Ishikawa (cell line): ENCODE results near the gene SIGLEC1.
A peak's percentile ranks its signal among the peaks of the same experiment; 100 is the strongest.

Experiments
- CEBPB ChIP-seq: IDR thresholded peaks from 2 replicates; pipeline ENCODE4 v1.6.1; 2012
- CREB1 ChIP-seq: IDR thresholded peaks from 2 replicates; pipeline ENCODE4 v1.6.1; 2012; ENCODE audit warnings: low read depth
- EGR1 ChIP-seq: IDR thresholded peaks from 2 replicates; pipeline ENCODE4 v1.6.1; 2012
- EP300 ChIP-seq: IDR thresholded peaks from 2 replicates; pipeline ENCODE4 v1.6.1; 2012; ENCODE audit warnings: borderline replicate concordance
- FOXM1 ChIP-seq: IDR thresholded peaks from 2 replicates; pipeline ENCODE4 v1.6.1; 2012; ENCODE audit warnings: low read depth, borderline replicate concordance
- NFIC ChIP-seq: IDR thresholded peaks from 2 replicates; pipeline ENCODE4 v1.6.1; 2012
- RAD21 ChIP-seq: IDR thresholded peaks from 2 replicates; pipeline ENCODE4 v1.6.1; 2012; ENCODE audit warnings: low read depth
- TAF1 ChIP-seq: IDR thresholded peaks from 2 replicates; pipeline ENCODE4 v1.6.1; 2012; ENCODE audit warnings: low read depth, mild to moderate bottlenecking
- TCF12 ChIP-seq: IDR thresholded peaks from 2 replicates; pipeline ENCODE4 v1.6.1; 2012; ENCODE audit warnings: low read depth
- TEAD4 ChIP-seq: IDR thresholded peaks from 2 replicates; pipeline ENCODE4 v1.6.1; 2012
- USF1 ChIP-seq: IDR thresholded peaks from 2 replicates; pipeline ENCODE4 v1.6.1; 2012
- YY1 ChIP-seq: IDR thresholded peaks from 2 replicates; pipeline ENCODE4 v1.6.1; 2012; ENCODE audit warnings: low read depth
- ZBTB7A ChIP-seq: IDR thresholded peaks from 2 replicates; pipeline ENCODE4 v1.6.1; 2012; ENCODE audit warnings: low read depth
- TF ChIP-seq, protein P1 (sequence below): IDR thresholded peaks from 2 replicates; pipeline ENCODE4 v1.6.1; 2012
- TF ChIP-seq, protein P2 (sequence below): IDR thresholded peaks from 2 replicates; pipeline ENCODE4 v1.6.1; 2012; ENCODE audit warnings: low read depth, mild to moderate bottlenecking

The SIGLEC1 gene

GRCh38 chr20:3720068-3720467 is 7.7 kb upstream of the SIGLEC1 start:
- TF ChIP-seq TEAD4 = no peak

- TF ChIP-seq, protein P1, sequence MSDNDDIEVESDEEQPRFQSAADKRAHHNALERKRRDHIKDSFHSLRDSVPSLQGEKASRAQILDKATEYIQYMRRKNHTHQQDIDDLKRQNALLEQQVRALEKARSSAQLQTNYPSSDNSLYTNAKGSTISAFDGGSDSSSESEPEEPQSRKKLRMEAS = no peak
- TF ChIP-seq CREB1 (no peak), CEBPB (no peak), EGR1 (no peak), YY1 (no peak), TCF12 (no peak), RAD21 (no peak), FOXM1 (no peak), TEAD4 (no peak)
- TF ChIP-seq, protein P2, sequence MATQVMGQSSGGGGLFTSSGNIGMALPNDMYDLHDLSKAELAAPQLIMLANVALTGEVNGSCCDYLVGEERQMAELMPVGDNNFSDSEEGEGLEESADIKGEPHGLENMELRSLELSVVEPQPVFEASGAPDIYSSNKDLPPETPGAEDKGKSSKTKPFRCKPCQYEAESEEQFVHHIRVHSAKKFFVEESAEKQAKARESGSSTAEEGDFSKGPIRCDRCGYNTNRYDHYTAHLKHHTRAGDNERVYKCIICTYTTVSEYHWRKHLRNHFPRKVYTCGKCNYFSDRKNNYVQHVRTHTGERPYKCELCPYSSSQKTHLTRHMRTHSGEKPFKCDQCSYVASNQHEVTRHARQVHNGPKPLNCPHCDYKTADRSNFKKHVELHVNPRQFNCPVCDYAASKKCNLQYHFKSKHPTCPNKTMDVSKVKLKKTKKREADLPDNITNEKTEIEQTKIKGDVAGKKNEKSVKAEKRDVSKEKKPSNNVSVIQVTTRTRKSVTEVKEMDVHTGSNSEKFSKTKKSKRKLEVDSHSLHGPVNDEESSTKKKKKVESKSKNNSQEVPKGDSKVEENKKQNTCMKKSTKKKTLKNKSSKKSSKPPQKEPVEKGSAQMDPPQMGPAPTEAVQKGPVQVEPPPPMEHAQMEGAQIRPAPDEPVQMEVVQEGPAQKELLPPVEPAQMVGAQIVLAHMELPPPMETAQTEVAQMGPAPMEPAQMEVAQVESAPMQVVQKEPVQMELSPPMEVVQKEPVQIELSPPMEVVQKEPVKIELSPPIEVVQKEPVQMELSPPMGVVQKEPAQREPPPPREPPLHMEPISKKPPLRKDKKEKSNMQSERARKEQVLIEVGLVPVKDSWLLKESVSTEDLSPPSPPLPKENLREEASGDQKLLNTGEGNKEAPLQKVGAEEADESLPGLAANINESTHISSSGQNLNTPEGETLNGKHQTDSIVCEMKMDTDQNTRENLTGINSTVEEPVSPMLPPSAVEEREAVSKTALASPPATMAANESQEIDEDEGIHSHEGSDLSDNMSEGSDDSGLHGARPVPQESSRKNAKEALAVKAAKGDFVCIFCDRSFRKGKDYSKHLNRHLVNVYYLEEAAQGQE = no peak
Measured at GRCh38 chr20:3719046-3719445, 6.6 kb upstream of the SIGLEC1 start.

- TF ChIP-seq, protein P2 = no peak
- no peak for TF ChIP-seq USF1
- peak; percentile 90 for TF ChIP-seq RAD21
- TF ChIP-seq NFIC = no peak
- TF ChIP-seq, protein P1 = no peak
Measured at GRCh38 chr20:3716195-3716834, 3.9 kb upstream of the SIGLEC1 start.

DNA sequence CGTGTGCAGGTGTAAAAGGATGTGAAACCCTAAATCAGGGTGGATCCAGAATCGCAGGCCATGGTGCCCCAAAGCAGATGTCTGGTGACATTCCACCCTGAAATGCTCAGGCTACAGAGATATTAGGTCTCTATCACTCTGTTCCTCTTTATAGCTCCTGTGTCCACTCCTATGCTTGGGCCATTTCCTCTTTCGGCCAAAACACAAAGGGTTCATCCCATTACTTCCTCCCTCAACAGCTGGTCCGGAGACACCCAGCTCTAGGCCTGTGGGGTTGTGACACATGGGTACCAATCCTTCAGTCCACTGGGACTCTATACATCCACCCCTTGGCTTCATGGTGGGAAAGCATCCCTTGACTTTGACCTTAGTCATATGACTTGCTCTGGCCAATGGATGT is 1.7 kb upstream of the SIGLEC1 start:
- no peak for TF ChIP-seq RAD21
- no peak for TF ChIP-seq EP300
- no peak for TF ChIP-seq CREB1
- no peak for TF ChIP-seq CEBPB
- TF ChIP-seq EGR1 = no peak
- TF ChIP-seq USF1 = no peak
- TF ChIP-seq, protein P1 = no peak
- TF ChIP-seq TEAD4 = no peak
- no peak for TF ChIP-seq FOXM1
- no peak for TF ChIP-seq ZBTB7A
- no peak for TF ChIP-seq NFIC
- no peak for TF ChIP-seq TAF1
- no peak for TF ChIP-seq YY1
- TF ChIP-seq TCF12 = no peak
- TF ChIP-seq, protein P2 = no peak

- TF ChIP-seq YY1 = no peak
- TF ChIP-seq, protein P2 = peak; percentile 52; the same call in 1 of the 2 replicates
- TF ChIP-seq, protein P1 = no peak
Measured at GRCh38 chr20:3711484-3711941, 887 bp downstream of the SIGLEC1 start.
